Activated T-cell treated with anti-CD3 and anti-CD28 coated beads, Interleukin-2, amount 50 U/mL, for 4 hours (primary cell): ENCODE data around the gene TRIM17. TPM values are rescaled to one million over a fixed set of nuclear protein-coding genes. Genes with fewer than 3 reads are reported as not detected.

ENCODE experiments used
- ATAC-seq, 2 donors: fragments of 200-7000 bp; cut with Tn5 transposase; one replicate each; pipeline ENCODE4 v1.10.0; 2021
- DNase-seq: peaks from one replicate; pipeline ENCODE4 v3.0.0-alpha.2; 2020
- H3K27me3 Mint-ChIP-seq: one replicate; pipeline ENCODE4 v1.8.0; 2021; ENCODE audit warnings: low read depth, mixed read lengths
- H3K36me3 Mint-ChIP-seq: one replicate; pipeline ENCODE4 v1.8.0; 2022; ENCODE audit warnings: mixed read lengths; ENCODE audit not compliant: insufficient read depth
- H3K4me1 Mint-ChIP-seq: one replicate; pipeline ENCODE4 v1.8.0; 2021; ENCODE audit warnings: low read depth, mixed read lengths
- H3K4me3 Mint-ChIP-seq: one replicate; pipeline ENCODE4 v1.8.0; 2021; ENCODE audit warnings: mild to moderate bottlenecking, moderate library complexity, mixed read lengths
- H3K9me3 Mint-ChIP-seq: one replicate; pipeline ENCODE4 v1.8.0; 2021; ENCODE audit warnings: mixed read lengths
- total RNA-seq, 3 donors: library from RNA; stranded (reverse); gene quantifications; one replicate each; pipeline ENCODE4 v1.2.1, GENCODE V29; 2021

The TRIM17 gene
- total RNA-seq, 3 donors from 2014 or later = 0.57 to 1.1 (median 0.66) TPM

GRCh38 chr1:228394571-228395394 is 21.9 kb downstream of the TRIM17 start:
- Mint-ChIP-seq H3K27me3 (no peaks in the 10 kb centered on the region), H3K4me3 (no peak overlapping the region), H3K4me1 (peaks cover 16% of the 10 kb centered on the region), H3K36me3 (peaks cover 19% of the 10 kb centered on the region), H3K9me3 (no peaks in the 10 kb centered on the region)
- DNase-seq (no peak), ATAC-seq (no peak)

DNA sequence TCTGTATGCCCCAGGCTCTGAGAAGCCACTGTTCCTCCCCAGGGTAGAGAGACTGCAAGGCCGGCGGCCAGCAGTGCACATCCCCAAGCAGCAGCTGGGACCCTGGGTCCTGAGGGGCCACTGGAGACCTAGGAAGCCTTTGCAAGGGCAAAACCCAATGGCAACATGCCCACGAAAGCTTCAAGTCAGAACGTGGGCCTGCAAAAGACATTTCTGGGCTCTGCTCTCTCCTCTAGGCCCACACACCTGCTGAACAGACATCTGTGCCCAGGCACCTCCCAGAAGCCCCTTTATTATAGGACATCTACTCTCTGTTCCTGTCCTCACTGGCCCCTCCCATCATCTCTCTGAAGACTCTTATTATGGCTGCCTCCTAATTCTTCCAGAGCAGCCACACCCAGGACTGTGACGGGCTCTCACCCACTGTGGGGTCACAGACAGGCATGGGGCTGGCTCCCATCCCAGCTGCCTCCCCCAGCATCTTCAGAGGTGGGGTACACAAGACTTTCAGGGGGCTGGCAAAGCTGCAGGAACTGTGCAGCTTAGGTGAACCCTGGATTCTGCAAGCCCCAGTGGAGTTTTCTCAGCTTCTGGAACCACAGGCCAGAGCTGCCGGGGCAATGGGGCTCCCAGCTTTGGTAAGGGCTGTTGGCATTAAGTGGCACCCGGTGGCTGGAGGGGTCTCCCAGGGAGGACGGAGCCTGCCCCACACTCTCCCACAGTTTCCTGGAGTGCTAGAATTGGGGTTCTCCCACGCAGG is 22.7 kb downstream of the TRIM17 start:
- DNase-seq = no peak
- no peaks in the 10 kb centered on the region for H3K9me3 Mint-ChIP-seq

DNA sequence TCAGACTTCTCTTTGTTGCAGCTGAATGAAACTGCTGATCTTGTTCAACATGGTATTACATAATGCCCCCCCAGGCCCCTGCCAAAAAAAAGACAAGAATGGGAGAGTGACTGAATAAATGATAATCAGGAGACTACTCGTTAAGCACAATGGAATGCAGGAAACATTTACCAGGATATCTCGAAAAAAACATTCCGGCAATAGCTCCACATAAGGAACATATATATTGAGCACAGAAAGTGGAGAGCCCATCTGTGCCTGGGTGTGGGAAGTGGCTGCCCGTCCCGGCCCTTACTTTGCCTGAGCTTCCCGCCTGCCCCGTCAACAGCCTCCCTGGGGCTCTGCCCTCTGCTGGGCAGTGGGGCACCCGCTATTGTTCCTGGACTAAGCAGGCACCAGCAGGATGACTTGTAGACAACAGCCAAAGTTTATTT is 23.4 kb downstream of the TRIM17 start:
- peaks cover 17% of the 10 kb centered on the region for H3K36me3 Mint-ChIP-seq
- no peak overlapping the region for H3K4me3 Mint-ChIP-seq
- H3K27me3 Mint-ChIP-seq = no peaks in the 10 kb centered on the region
- H3K4me1 Mint-ChIP-seq = peaks cover 9% of the 10 kb centered on the region
- no peak for DNase-seq
- ATAC-seq = no peak
- H3K9me3 Mint-ChIP-seq = no peaks in the 10 kb centered on the region

More for the DNA sequence above, 22.7 kb downstream of the TRIM17 start:
- peaks cover 17% of the 10 kb centered on the region for H3K36me3 Mint-ChIP-seq
- H3K27me3 Mint-ChIP-seq = no peaks in the 10 kb centered on the region
- ATAC-seq = no peak
- H3K4me1 Mint-ChIP-seq = peaks cover 13% of the 10 kb centered on the region
- no peak overlapping the region for H3K4me3 Mint-ChIP-seq

DNA sequence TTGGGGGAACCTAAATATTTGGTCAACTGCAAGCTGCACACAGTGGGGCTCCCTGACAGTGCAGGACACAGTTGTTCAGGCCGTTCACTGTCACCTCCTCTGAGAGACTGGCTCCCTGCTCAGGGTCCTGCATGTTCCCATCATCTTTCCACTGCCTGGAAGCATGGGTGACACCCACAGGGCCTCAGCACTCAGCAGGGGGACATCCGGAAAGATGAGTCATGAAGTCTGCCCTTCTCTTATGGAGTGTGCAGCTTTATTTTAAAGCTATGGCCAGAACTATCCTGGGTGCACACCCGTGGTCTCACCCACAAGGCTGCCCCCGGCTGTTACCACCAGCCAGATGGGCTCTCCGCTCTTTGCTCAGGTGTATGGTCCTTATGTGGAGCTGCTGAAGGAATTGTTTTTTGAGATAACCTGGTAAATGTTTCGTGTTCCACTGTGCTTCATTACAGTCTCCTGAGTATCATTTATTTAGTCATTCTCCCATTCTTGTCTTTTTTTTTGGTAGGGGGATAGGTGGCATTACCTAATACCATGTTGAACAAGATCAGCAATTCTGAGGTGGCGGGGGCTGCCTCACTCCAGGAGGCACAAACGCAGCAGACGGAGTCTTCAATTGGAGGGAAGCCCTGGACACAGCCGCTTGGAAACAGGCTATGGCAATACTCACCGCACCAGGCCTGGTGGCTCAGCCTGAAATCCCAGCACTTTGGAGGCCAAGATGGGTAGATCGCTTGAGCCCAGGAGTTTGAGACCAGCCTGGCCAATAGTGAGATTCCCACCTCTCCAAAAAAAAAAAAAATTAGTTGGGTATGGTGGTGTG is 24.3 kb downstream of the TRIM17 start:
- DNase-seq = no peak
- H3K4me3 Mint-ChIP-seq = no peak overlapping the region
- H3K36me3 Mint-ChIP-seq = peaks cover 13% of the 10 kb centered on the region
- ATAC-seq = no peak
- no peaks in the 10 kb centered on the region for H3K9me3 Mint-ChIP-seq
- no peaks in the 10 kb centered on the region for H3K27me3 Mint-ChIP-seq
- H3K4me1 Mint-ChIP-seq = no peaks in the 10 kb centered on the region

DNA sequence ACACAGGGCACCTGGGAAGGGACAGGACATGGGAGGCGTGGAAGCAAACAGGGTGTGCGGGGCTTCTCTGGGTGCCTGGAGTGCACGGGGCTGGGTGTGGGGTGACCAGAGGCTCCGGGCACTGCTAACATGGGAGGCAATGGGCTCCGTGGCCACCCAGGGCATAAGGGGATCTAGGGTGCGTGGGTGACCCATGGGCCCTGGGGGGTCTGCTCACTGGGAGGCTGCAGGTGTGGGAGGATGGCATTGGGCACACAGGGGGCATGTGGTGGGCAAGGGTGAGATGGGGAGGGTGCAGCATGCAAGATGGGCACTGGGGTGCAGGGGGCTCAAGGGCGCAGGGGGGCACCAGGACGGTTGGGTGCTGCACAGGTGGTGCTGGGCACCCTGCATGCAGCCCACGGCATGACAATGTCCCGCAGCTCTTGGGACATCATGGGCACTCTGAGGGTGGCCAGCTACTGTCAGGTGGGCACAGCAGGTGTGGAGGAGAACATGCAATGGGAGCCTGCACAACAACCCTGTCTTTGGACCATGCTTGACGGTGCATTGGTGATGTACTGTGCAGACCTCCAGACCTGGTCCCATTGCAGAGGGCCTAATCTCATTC is 25.1 kb downstream of the TRIM17 start:
- ATAC-seq (peak in 1 of 2 donors; percentile 18), DNase-seq (no peak)
- no peaks in the 10 kb centered on the region for H3K9me3 Mint-ChIP-seq
- no peak overlapping the region for H3K4me3 Mint-ChIP-seq
- H3K4me1 Mint-ChIP-seq = no peaks in the 10 kb centered on the region
- no peaks in the 10 kb centered on the region for H3K27me3 Mint-ChIP-seq
- H3K36me3 Mint-ChIP-seq = peaks cover 13% of the 10 kb centered on the region

DNA sequence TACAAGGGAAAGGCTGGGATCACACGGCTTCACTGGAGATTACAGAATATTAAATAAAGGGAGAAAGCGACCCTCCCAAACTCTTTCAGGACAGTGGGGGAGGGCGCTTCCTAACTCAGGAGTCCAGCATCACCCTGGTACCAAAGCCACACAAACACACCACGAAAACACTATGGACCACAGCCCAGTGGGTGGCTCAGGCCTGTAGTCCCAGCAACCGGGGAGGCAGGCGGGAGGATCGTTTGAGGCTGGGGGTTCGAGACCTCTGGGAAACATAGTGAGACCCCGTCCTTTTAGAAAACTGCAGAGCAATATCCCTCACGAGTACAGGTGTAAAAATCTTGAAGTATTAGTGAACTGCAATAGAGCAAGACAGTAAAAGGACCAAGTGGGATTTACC is 26.0 kb downstream of the TRIM17 start:
- no peak for ATAC-seq
- DNase-seq = no peak
- H3K4me1 Mint-ChIP-seq = no peaks in the 10 kb centered on the region
- peaks cover 7% of the 10 kb centered on the region for H3K36me3 Mint-ChIP-seq
- no peak overlapping the region for H3K4me3 Mint-ChIP-seq
- H3K9me3 Mint-ChIP-seq = no peaks in the 10 kb centered on the region
- no peaks in the 10 kb centered on the region for H3K27me3 Mint-ChIP-seq

DNA sequence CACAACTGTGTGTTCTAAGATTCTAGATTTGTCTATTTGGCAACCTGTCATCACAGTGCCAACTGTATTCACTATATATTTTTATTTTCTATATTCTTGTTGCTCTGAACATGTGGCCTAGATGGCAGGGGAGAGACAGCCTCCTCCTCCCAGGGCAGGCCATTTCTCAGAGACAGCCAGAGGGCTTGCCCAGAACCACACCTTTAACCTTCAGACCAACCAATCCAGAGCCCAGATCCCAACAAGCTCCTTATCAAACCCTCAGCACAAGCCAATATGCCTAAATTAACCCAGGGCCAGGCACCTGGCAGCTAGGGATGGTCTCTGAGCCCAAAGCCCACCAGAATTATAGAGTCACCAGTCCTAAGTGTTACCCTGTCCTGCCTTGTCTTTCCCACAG is 29.3 kb downstream of the TRIM17 start:
- Mint-ChIP-seq H3K36me3 (peaks cover under 1% of the 10 kb centered on the region), H3K4me1 (no peaks in the 10 kb centered on the region), H3K4me3 (no peak overlapping the region), H3K27me3 (peaks cover 4% of the 10 kb centered on the region), H3K9me3 (no peaks in the 10 kb centered on the region)
- ATAC-seq (no peak), DNase-seq (no peak)

- no peak for DNase-seq
- Mint-ChIP-seq H3K27me3 (peaks cover 8% of the 10 kb centered on the region), H3K36me3 (no peaks in the 10 kb centered on the region)
These were observed 31.4 kb downstream of the TRIM17 start for GRCh38 chr1:228385232-228385631.

DNA sequence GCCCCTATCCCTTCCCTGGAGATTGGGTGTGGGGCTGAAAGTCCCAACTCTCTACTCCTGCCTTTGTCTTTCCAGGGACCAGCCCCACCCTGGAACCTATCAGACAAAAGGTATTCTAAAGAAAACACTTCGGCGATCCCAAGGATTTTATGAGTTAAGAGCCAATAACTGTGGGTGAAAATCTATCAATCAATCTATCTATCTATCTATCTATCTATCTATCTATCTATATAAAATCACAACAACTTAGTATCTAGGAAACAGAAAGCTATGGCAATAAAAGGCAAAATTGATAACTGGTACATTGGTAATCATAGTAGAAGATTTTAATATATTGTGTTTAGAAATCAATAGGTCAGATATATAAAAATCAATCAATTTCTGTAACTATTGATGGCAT is 32.9 kb downstream of the TRIM17 start:
- peaks cover 5% of the 10 kb centered on the region for H3K4me1 Mint-ChIP-seq
- no peak overlapping the region for H3K4me3 Mint-ChIP-seq
- no peaks in the 10 kb centered on the region for H3K9me3 Mint-ChIP-seq
- no peaks in the 10 kb centered on the region for H3K36me3 Mint-ChIP-seq
- DNase-seq (no peak), ATAC-seq (no peak)
- peaks cover 16% of the 10 kb centered on the region for H3K27me3 Mint-ChIP-seq

More at GRCh38 chr1:228385232-228385631, 31.4 kb downstream of the TRIM17 start:
- no peaks in the 10 kb centered on the region for H3K4me1 Mint-ChIP-seq
- ATAC-seq = no peak
- no peak overlapping the region for H3K4me3 Mint-ChIP-seq
- H3K9me3 Mint-ChIP-seq = no peaks in the 10 kb centered on the region

DNA sequence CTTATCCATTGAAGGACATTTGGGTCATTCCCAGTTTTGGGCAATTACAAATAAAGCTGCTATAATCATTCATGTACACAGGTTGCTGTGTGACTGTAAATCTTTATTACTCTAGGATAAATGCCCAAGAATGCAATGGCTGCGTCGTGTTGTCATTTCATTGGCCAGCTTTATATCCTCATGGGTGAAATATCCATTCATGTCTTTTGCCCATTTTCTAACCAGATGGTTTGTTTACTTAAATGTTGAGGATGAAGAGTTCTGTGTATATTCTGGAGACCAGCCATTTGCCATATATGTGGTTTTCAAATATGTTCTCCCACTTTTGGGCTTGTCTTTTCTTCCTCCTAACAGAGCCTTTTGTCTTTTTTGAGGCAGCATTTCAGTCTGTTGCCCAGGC is 35.3 kb downstream of the TRIM17 start:
- no peak for DNase-seq
- Mint-ChIP-seq H3K4me3 (no peak overlapping the region), H3K9me3 (no peaks in the 10 kb centered on the region), H3K36me3 (no peaks in the 10 kb centered on the region), H3K4me1 (peaks cover 7% of the 10 kb centered on the region), H3K27me3 (peaks cover 19% of the 10 kb centered on the region)
- ATAC-seq = no peak

GRCh38 chr1:228379666-228380065 is 37.0 kb downstream of the TRIM17 start:
- DNase-seq (no peak), ATAC-seq (no peak)
- Mint-ChIP-seq H3K27me3 (peaks cover 19% of the 10 kb centered on the region), H3K4me3 (peak overlapping the region; percentile 6), H3K36me3 (no peaks in the 10 kb centered on the region), H3K9me3 (no peaks in the 10 kb centered on the region), H3K4me1 (peaks cover 7% of the 10 kb centered on the region)

DNA sequence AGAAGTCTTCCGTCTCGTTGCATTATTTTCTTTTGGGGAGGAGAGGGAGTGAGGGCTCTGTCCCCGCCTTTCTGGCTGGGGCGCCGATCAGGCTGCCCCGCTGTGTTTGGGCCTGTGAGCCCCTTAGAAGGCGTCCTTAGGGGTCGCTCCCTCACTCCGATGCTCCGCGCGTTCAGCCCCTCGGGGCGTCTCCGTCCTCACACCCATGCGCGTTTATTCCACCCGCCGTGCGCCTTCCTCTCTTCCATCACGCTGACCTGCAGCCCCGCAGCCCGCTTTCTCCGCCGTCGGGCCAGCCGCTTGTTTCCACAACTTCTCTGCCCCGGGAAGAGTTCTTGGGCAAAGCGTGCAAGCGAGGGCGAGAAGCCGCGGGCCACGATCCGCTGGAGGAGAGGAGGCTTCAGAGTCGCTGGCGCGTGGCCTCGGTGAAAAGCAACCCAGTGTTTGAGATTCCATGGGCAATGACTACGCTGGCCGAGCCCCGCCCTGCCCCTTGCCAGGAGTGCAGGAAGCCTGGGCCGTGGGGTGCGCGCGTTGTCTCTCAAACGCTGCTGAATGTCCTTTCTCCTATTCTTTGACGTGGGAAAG is 37.7 kb downstream of the TRIM17 start:
- peaks cover 7% of the 10 kb centered on the region for H3K4me1 Mint-ChIP-seq
- no peaks in the 10 kb centered on the region for H3K36me3 Mint-ChIP-seq
- peak overlapping the region; percentile 80 for H3K4me3 Mint-ChIP-seq
- ATAC-seq = peak; percentile 12 to 33
- peaks cover 19% of the 10 kb centered on the region for H3K27me3 Mint-ChIP-seq
- no peaks in the 10 kb centered on the region for H3K9me3 Mint-ChIP-seq
- DNase-seq = no peak

DNA sequence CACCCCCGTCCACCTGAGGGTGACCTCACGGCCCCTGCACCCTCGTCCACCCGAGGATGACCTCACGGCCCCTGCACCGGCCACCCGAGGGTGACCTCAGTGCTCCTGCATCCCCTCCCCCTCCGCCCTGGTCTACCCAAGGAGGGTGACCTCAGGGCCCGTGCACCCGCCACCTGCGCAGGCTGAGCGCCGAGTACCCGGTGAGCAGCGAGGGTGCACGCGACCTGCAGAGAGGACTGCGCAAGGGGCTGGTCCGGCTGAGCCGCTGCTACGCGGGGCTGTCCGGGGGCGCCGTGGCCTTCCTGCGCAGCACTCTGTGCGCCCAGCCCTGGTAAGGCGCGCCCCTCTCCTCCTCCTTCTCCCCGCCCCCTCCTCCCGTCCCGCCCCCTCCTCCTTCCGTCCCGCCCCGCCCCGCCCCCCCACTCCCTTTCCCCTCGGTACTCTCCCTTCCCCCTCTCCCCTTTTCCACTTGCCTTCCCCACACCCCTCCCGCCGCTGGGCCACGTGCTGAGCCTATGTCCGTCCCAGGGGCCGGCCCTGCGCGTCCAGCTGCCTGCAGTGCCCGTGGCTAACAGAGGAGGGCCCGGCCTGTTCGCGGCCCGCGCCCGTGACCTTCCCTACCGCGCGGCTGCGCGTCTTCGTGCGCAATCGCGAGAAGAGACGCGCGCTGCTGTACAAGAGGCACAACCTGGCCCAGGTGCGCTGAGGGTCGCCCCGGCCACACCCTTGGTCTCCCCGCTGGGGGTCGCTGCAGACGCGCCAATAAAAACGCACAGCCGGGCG is 38.4 kb downstream of the TRIM17 start:
- ATAC-seq (peak; percentile 79 to 81), DNase-seq (peak; percentile 42)
- H3K4me1 Mint-ChIP-seq = peaks cover 7% of the 10 kb centered on the region
- H3K36me3 Mint-ChIP-seq = no peaks in the 10 kb centered on the region
- peaks cover 18% of the 10 kb centered on the region for H3K27me3 Mint-ChIP-seq
- H3K4me3 Mint-ChIP-seq = peak overlapping the region; percentile 80
- H3K9me3 Mint-ChIP-seq = no peaks in the 10 kb centered on the region
